HCT116 (cell line): Measurements from ENCODE around the gene CD22. TPM values are rescaled to one million over a fixed set of nuclear protein-coding genes. Genes with fewer than 3 reads are reported as not detected.

Experiments
- ATAC-seq: fragments of 200-7000 bp; cut with Tn5 transposase; 2 replicates; pipeline ENCODE4 v1.9.1; 2020; ENCODE audit warnings: mild to moderate bottlenecking, moderate library complexity
- BruUV-seq: library from RNA; stranded (reverse); fragments of 400-500 nt; replicated peaks from 2 replicates; lab custom pipeline; 2021; lab: Mats Ljungman, UMichigan
- CTCF ChIA-PET: fragments of 300-600 bp; sonication (Branson Sonifier 250); formaldehyde crosslinking; loops from one replicate; lab custom pipeline; 2021; ENCODE audit warnings: antibody characterized with exemption; lab: Charles Lee
- POLR2A ChIA-PET: fragments of 300-600, 350-600 bp; sonication (Branson Sonifier 250); formaldehyde crosslinking; loops from one replicate; lab custom pipeline; 2021; ENCODE audit warnings: antibody characterized with exemption; lab: Charles Lee
- RAD21 ChIA-PET, 2 experiments: fragments of 300-600 bp; sonication (Branson Sonifier 250); formaldehyde crosslinking; loops; one replicate each; lab custom pipeline; 2023; ENCODE audit warnings: low total read pairs in 2 of 2; ENCODE audit not compliant: uncharacterized antibody in 2 of 2, unreplicated experiment in 2 of 2, low non-redundant PET in 1 of 2; lab: Charles Lee
- DNase-seq: peaks from one replicate; pipeline ENCODE4 v3.0.0-alpha.2; 2010; ENCODE audit warnings: low read depth, low spot score
- H2AFZ ChIP-seq: fragments of 200-600 bp; shearing (Covaris generic), sonication (generic); 2 replicates; pipeline ENCODE4 v1.6.1; 2017; ENCODE audit warnings: low read depth, mixed run types, mixed read lengths, antibody characterized with exemption, low read length; ENCODE audit not compliant: poor library complexity, severe bottlenecking
- H3K27ac ChIP-seq: 2 replicates; pipeline ENCODE4 v1.5.1; 2012; ENCODE audit warnings: low read depth, low read length
- H3K27me3 ChIP-seq: fragments of 200-600 bp; sonication (generic); 2 replicates; pipeline ENCODE4 v1.6.1; 2016; ENCODE audit warnings: mixed run types, low read length, mixed read lengths; ENCODE audit not compliant: insufficient read depth
- H3K36me3 ChIP-seq, 2 experiments: fragments of 200-500 bp in 1 of 2; fragments of 200-600 bp in 1 of 2; sonication (Bioruptor generic) in 1 of 2; sonication (generic) in 1 of 2; 2 replicates each; pipeline versions ENCODE4 v1.5.1 to v1.6.1; 2014 to 2016; ENCODE audit warnings: low read length in 2 of 2, inconsistent platforms in 1 of 2, mixed read lengths in 1 of 2, mixed run types in 1 of 2; ENCODE audit not compliant: insufficient read depth in 2 of 2, control insufficient read depth in 1 of 2
- H3K4me1 ChIP-seq, 2 experiments: fragments of 200-600 bp in 1 of 2; sonication (generic) in 1 of 2; 2 replicates each; pipeline versions ENCODE4 v1.5.1 to v1.6.1; 2012 to 2017; ENCODE audit warnings: low read length in 2 of 2, inconsistent platforms in 1 of 2, mild to moderate bottlenecking in 1 of 2, mixed read lengths in 1 of 2, mixed run types in 1 of 2, moderate library complexity in 1 of 2; ENCODE audit not compliant: insufficient read depth in 2 of 2, control insufficient read depth in 1 of 2
- H3K4me2 ChIP-seq: fragments of 200-600 bp; sonication (generic); 2 replicates; pipeline ENCODE4 v1.6.1; 2017; ENCODE audit warnings: mixed run types, low read length, mixed read lengths
- H3K4me3 ChIP-seq, 2 experiments: fragments of 200-600 bp in 1 of 2; sonication (generic) in 1 of 2; replicated peaks in 1 of 2; 2 replicates each; pipeline ENCODE4 v1.5.1; 2011 to 2016; ENCODE audit warnings: low read length in 2 of 2, control low read depth in 1 of 2, low read depth in 1 of 2, mild to moderate bottlenecking in 1 of 2, mixed read lengths in 1 of 2, mixed run types in 1 of 2
- H3K79me2 ChIP-seq: fragments of 200-600 bp; sonication (generic); 2 replicates; pipeline ENCODE4 v1.6.1; 2017; ENCODE audit warnings: mild to moderate bottlenecking, mixed run types, low read length, moderate library complexity, mixed read lengths; ENCODE audit not compliant: insufficient read depth
- H3K9ac ChIP-seq: fragments of 200-600 bp; sonication (generic); 2 replicates; pipeline ENCODE4 v1.6.1; 2016; ENCODE audit warnings: low read length, mixed read lengths
- H3K9me2 ChIP-seq: fragments of 200-600 bp; sonication (generic), shearing (Covaris generic); 2 replicates; pipeline ENCODE4 v1.6.1; 2017; ENCODE audit warnings: mixed run types, mild to moderate bottlenecking, moderate library complexity; ENCODE audit not compliant: insufficient read depth
- H3K9me3 ChIP-seq, 2 experiments: fragments of 200-500 bp in 1 of 2; fragments of 200-600 bp in 1 of 2; sonication (Bioruptor generic) in 1 of 2; sonication (generic) in 1 of 2; 2 replicates each; pipeline ENCODE4 v1.6.1; 2014 to 2017; ENCODE audit warnings: low read length in 2 of 2, mixed read lengths in 2 of 2, inconsistent platforms in 1 of 2, low read depth in 1 of 2, mild to moderate bottlenecking in 1 of 2, mixed run types in 1 of 2, moderate library complexity in 1 of 2; ENCODE audit not compliant: control insufficient read depth in 1 of 2, insufficient read depth in 1 of 2
- H4K20me1 ChIP-seq: fragments of 200-600 bp; sonication (generic), shearing (Covaris generic); 2 replicates; pipeline ENCODE4 v1.6.1; 2017; ENCODE audit warnings: mixed run types, mild to moderate bottlenecking, moderate library complexity; ENCODE audit not compliant: insufficient read depth
- ATF3 ChIP-seq: IDR thresholded peaks from 2 replicates; pipeline ENCODE4 v1.6.1; 2012
- CBX3 ChIP-seq: IDR thresholded peaks from 2 replicates; pipeline ENCODE4 v1.6.1; 2012; ENCODE audit warnings: low read depth
- ELF1 ChIP-seq: IDR thresholded peaks from 2 replicates; pipeline ENCODE4 v1.6.1; 2012; ENCODE audit warnings: low read depth, borderline replicate concordance
- EZH2 ChIP-seq: fragments of 200-600 bp; sonication (generic); IDR thresholded peaks from 2 replicates; pipeline ENCODE4 v1.6.1; 2017; ENCODE audit warnings: antibody characterized with exemption, mixed run types
- EZH2phosphoT487 ChIP-seq: fragments of 200-600 bp; IDR thresholded peaks from 2 replicates; pipeline ENCODE4 v1.6.1; 2018; ENCODE audit warnings: antibody characterized with exemption, borderline replicate concordance
- FOSL1 ChIP-seq: IDR thresholded peaks from 2 replicates; pipeline ENCODE4 v1.6.1; 2012; ENCODE audit warnings: low read depth
- MAX ChIP-seq: IDR thresholded peaks from 2 replicates; pipeline ENCODE4 v1.6.1; 2012
- REST ChIP-seq: IDR thresholded peaks from 2 replicates; pipeline ENCODE4 v1.6.1; 2012; ENCODE audit warnings: low read depth
- SRF ChIP-seq: IDR thresholded peaks from 2 replicates; pipeline ENCODE4 v1.6.1; 2012; ENCODE audit warnings: low read depth
- TCF7L2 ChIP-seq: IDR thresholded peaks from 2 replicates; pipeline ENCODE4 v1.7.0; 2011; ENCODE audit warnings: borderline replicate concordance, inconsistent platforms; ENCODE audit not compliant: insufficient read depth, insufficient read length; ENCODE audit errors: extremely low read depth
- ZFX ChIP-seq: fragments of 450-650 bp; IDR thresholded peaks from 2 replicates; pipeline ENCODE4 v1.6.1; 2017
- ZNF274 ChIP-seq: fragments of 200-500 bp; sonication (Bioruptor generic); IDR thresholded peaks from 2 replicates; pipeline ENCODE4 v1.6.1; 2014; ENCODE audit warnings: mild to moderate bottlenecking, low read depth, low read length, inconsistent platforms
- intact Hi-C: fragments of 100-400 bp; cut with micrococcal nuclease; formaldehyde crosslinking; loops from 2 replicates; pipeline ENCODE4 v1.10.0; 2022
- total RNA-seq: library from RNA; stranded (reverse); gene quantifications from one replicate; pipeline ENCODE4 v1.2.1, GENCODE V29; 2021; ENCODE audit not compliant: unreplicated experiment

CD22 gene
- total RNA-seq, 1 experiment from 2014 or later = 7.0 TPM

- H3K36me3 ChIP-seq = no peaks in the 10 kb centered on the region
- no peak overlapping the region for H2AFZ ChIP-seq
- POLR2A ChIA-PET = no interaction called here
- no peak overlapping the region for H3K9ac ChIP-seq
- intact Hi-C loops = no loop called here
- H3K4me2 ChIP-seq = no peak overlapping the region
- RAD21 ChIA-PET = no interaction called here
- peaks cover 0 to 11% of the 10 kb centered on the region in 2 experiments; a peak in 2 of 4 replicates for H3K4me1 ChIP-seq
- no peaks in the 10 kb centered on the region for H3K79me2 ChIP-seq
- no peak overlapping the region for H3K27ac ChIP-seq
- TF ChIP-seq ELF1 = no peak
- no peak for TF ChIP-seq ZNF274
- TF ChIP-seq EZH2phosphoT487 = no peak
- no peak for TF ChIP-seq ZFX
- TF ChIP-seq SRF = no peak
- no peak for TF ChIP-seq FOSL1
- no peak for TF ChIP-seq TCF7L2
- no peak for TF ChIP-seq MAX
- TF ChIP-seq EZH2 = no peak
- no peak for TF ChIP-seq CBX3
- no peak for TF ChIP-seq REST
- TF ChIP-seq ATF3 = no peak
- TF ChIP-seq, all 23 proteins: peak for 0
- CTCF ChIA-PET = interaction anchor here (0.6 to 1.9 kb wide), 3 partner anchors 25 to 170 kb away, joined by 4 read pairs; no protein-coding TSS in a partner anchor
- BruUV-seq = no TSS peak
- H3K4me3 ChIP-seq = no peak overlapping the region
- H3K9me3 ChIP-seq = no peaks in the 10 kb centered on the region
- DNase-seq (no peak), ATAC-seq (no peak)
- H3K9me2 ChIP-seq = no peaks in the 10 kb centered on the region
- H3K27me3 ChIP-seq = peaks cover 5% of the 10 kb centered on the region; the same call in 1 of the 2 replicates
- no peaks in the 10 kb centered on the region for H4K20me1 ChIP-seq
These were observed 48.7 kb downstream of the CD22 start for GRCh38 chr19:35377656-35378055.
